ENCODE results near the gene ERCC6. TPM values are rescaled to one million over a fixed set of nuclear protein-coding genes. Genes with fewer than 3 reads are reported as not detected.

ERCC6 gene
- total RNA-seq, 3 donors from 2014 or later (not counting 1 experiment from before 2014, with no cell fraction given) = 36.4 to 54.6 (median 52.6) TPM

- no peak for TF ChIP-seq CTCF (IDR thresholded peaks at IDR 0.05)
- no peaks in the 10 kb centered on the region for H3K9me3 Mint-ChIP-seq
- intact Hi-C loops (cut with micrococcal nuclease) = no loop called here
- H3K27ac ChIP-seq (ENCODE audit: low read length) = no peak overlapping the region
- DNase-seq = no peak
- H3K36me3 ChIP-seq (ENCODE audit: control insufficient read depth, insufficient read depth, low read length) = peaks cover 19% of the 10 kb centered on the region
- no peak overlapping the region for H3K27ac Mint-ChIP-seq
- H3K36me3 Mint-ChIP-seq = peaks cover 13% of the 10 kb centered on the region
- no peaks in the 10 kb centered on the region for H3K27me3 Mint-ChIP-seq (ENCODE audit: low read depth in 2 of 2)
- WGBS (ENCODE audit: insufficient coverage) = 100% methylated on average over 1 of the region's 1 CpG
- no peaks in the 10 kb centered on the region for H3K27me3 ChIP-seq (ENCODE audit: control insufficient read depth, insufficient read depth, low read length)
- peaks cover 26 to 27% of the 10 kb centered on the region in 2 donors for H3K4me1 Mint-ChIP-seq
- H3K4me3 Mint-ChIP-seq = no peak overlapping the region
- H3K4me3 ChIP-seq (ENCODE audit: low read length) = no peak overlapping the region
- ATAC-seq = no peak
- H3K4me1 ChIP-seq (ENCODE audit: control insufficient read depth, insufficient read depth, low read length) = peaks cover 10% of the 10 kb centered on the region
- H3K9me3 ChIP-seq (ENCODE audit: control insufficient read depth, insufficient read depth, low read length) = no peaks in the 10 kb centered on the region
These were observed 34.4 kb downstream of the ERCC6 start for GRCh38 chr10:49504528-49504927.

- no peak for ATAC-seq
These were observed 36.6 kb downstream of the ERCC6 start for GRCh38 chr10:49502358-49502757.

GRCh38 chr10:49500412-49500811, 38.5 kb downstream of the ERCC6 start:
- H3K36me3 ChIP-seq (ENCODE audit: control insufficient read depth, insufficient read depth, low read length) = peaks cover 20% of the 10 kb centered on the region

More at GRCh38 chr10:49502358-49502757, 36.6 kb downstream of the ERCC6 start:
- Histone ChIP-seq H3K4me3 (ENCODE audit: low read length) (no peak overlapping the region), H3K36me3 (ENCODE audit: control insufficient read depth, insufficient read depth, low read length) (peaks cover 22% of the 10 kb centered on the region), H3K27me3 (ENCODE audit: control insufficient read depth, insufficient read depth, low read length) (no peaks in the 10 kb centered on the region), H3K4me1 (ENCODE audit: control insufficient read depth, insufficient read depth, low read length) (peaks cover under 1% of the 10 kb centered on the region), H3K9me3 (ENCODE audit: control insufficient read depth, insufficient read depth, low read length) (no peaks in the 10 kb centered on the region), H3K27ac (ENCODE audit: low read length) (no peak overlapping the region)
- Mint-ChIP-seq H3K4me3 (no peak overlapping the region), H3K27me3 (ENCODE audit: low read depth in 2 of 2) (no peaks in the 10 kb centered on the region), H3K9me3 (no peaks in the 10 kb centered on the region), H3K4me1 (peaks cover 13 to 17% of the 10 kb centered on the region in 2 donors), H3K36me3 (peaks cover 13% of the 10 kb centered on the region), H3K27ac (no peak overlapping the region)
- TF ChIP-seq CTCF (IDR thresholded peaks at IDR 0.05) = no peak
- intact Hi-C loops (cut with micrococcal nuclease) = no loop called here
- 92% methylated on average over 2 of the region's 2 CpGs for WGBS (ENCODE audit: insufficient coverage)
- DNase-seq = no peak

More at GRCh38 chr10:49500412-49500811, 38.5 kb downstream of the ERCC6 start:
- DNase-seq (no peak), ATAC-seq (no peak)
- H3K4me1 ChIP-seq (ENCODE audit: control insufficient read depth, insufficient read depth, low read length) = no peaks in the 10 kb centered on the region
- H3K4me3 ChIP-seq (ENCODE audit: low read length) = no peak overlapping the region
- no peak overlapping the region for H3K4me3 Mint-ChIP-seq
- H3K27ac Mint-ChIP-seq = no peak overlapping the region
- no peak overlapping the region for H3K27ac ChIP-seq (ENCODE audit: low read length)
- H3K27me3 Mint-ChIP-seq (ENCODE audit: low read depth in 2 of 2) = no peaks in the 10 kb centered on the region
- no peaks in the 10 kb centered on the region for H3K9me3 Mint-ChIP-seq
- H3K36me3 Mint-ChIP-seq = peaks cover 13% of the 10 kb centered on the region
- H3K4me1 Mint-ChIP-seq = peaks cover 4 to 16% of the 10 kb centered on the region in 2 donors
- no peaks in the 10 kb centered on the region for H3K27me3 ChIP-seq (ENCODE audit: control insufficient read depth, insufficient read depth, low read length)
- intact Hi-C loops (cut with micrococcal nuclease) = no loop called here
- no peaks in the 10 kb centered on the region for H3K9me3 ChIP-seq (ENCODE audit: control insufficient read depth, insufficient read depth, low read length)
- no peak for TF ChIP-seq CTCF (IDR thresholded peaks at IDR 0.05)
- 89% methylated on average over 1 of the region's 1 CpG for WGBS (ENCODE audit: insufficient coverage)

Measured in natural killer cell (primary cell).